Endometrial microvascular endothelial cells (primary cell): ENCODE data around the gene FADS6. TPM values are rescaled to one million over a fixed set of nuclear protein-coding genes. Genes with fewer than 3 reads are reported as not detected.
"Not testable (repeated sequence)": the region's sequence is repeated elsewhere in the genome, so short reads cannot be mapped to it uniquely, and the experiment has no call there.

Experiments used
- in situ Hi-C: cut with HindIII; loops from 2 replicates; pipeline ENCODE4 v1.10.0; 2017; ENCODE audit warnings: low sequenced_read_pairs, low pct_unique_long_range_greater_than_20kb; ENCODE audit errors: inconsistent ontology term
- total RNA-seq: library from RNA; depleted of rRNA; stranded (reverse); fragments of >200 nt; gene quantifications from one replicate; pipeline ENCODE4 v1.2.3, GENCODE V29; 2015; ENCODE audit errors: inconsistent ontology term

FADS6 gene
- total RNA-seq, 1 donor from 2014 or later = not detected

DNA sequence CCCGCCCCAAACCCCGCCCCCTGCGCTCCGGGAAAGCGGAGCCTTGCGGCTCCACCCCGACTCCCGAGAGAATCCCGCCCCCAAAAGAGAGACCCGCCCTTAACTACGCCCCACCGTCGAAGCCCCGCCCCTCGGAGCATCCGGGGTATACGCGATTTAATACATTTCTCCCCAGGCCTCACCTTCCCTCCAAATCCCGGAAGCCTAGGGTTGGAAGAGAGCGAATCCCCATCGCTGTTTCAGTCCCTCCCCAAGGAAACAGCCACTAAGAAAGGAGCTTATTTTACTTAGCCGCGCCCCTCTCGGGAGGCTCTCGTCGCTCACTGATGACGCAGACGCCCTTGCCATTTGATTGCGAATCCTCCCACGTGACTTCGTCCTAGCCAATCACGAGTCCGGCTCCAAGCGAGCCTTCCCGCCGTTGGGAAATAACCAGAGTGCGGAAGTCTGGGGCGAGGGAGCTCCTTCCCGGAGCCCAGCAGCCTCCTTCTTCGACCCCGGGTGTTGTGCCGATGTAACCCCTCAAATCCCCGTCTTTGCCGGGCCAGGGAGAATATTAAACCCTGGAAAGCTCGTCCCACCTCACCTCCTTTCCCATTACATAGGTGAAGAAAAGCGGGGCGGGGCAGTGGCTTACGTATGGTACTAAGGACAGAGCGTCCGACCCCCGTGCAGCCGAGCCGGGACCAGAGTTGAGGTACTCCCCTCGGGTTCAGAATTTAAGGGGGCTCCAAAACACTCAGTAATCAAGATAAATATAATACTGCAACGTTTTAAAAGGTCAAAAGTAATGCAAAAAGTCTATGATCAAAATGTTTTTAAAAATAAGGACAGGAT is 20.2 kb downstream of the FADS6 start:
- in situ Hi-C loops = no loop called here

DNA sequence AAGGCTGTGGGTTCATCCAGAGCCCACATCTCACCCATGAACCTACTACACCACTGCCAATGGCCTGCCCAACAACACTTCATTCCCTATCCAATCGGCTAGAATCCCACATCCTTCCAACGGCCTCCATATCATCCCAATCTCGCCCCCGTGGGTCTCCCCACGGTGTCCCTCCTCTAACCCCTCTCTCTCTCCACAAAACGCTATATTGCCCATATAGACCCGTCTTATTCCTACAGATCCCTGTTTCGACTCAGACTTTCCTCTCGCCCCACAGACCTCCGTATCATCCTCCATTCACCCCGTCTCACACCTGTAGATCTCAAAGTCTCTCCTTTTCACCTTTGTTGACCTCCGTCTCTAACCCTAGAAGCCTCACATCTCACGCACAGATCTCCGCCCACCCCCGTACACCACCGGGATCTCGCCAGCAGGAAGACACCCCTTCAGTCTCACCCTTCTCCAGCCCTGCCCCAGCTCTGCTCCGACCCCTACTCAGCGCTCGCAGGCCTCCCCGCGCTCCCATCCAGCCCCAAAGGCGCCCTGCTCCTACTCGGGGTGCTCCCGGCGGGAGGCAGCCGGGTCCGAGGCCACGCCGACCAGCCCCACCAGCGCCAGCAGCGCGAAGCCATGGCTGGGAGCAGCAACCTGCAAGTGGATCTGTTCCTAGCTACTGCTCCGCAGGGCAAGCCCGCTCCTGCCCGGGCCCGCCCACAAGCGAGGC is 21.0 kb downstream of the FADS6 start, which contains the start of gene FDXR:
FDXR (minus strand) TSS at position 682 of the 724 bp plus-strand sequence; CDS start at position 632, 50 bp downstream.
- in situ Hi-C loops = no loop called here

DNA sequence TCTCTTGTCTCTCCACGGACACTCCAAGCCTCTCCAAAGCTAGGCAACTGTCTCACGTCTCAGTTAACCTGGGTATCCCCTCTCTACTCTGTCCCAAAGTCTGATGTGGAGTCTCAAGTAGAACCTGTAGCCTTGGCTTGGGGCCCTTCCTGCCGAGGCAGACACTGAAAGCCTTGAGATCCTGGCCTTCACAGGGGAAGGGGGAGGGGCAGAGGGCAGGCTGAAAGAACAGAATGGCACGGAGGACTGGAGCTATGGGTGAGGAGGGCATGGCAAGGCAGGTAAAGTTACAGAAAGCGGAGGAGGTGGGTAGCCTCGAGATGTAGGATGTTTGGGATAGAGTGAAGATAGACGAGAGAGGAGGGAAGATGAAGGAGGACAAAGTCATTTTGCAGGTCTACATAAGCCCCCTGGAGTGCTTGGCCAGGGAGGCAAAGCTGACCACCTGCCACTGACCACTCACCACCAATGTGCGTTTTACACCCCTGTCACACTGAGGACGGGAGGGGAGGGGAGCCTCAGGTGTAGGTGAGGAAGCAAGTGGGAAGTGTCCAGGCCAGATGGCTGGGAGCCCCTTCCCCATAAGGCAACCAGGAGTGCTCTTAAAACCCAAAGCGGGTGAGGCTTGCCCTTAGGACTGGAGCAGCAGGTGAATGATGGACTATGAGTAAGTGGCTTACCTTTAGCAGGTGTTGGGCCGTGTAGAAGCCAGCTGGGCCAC is 21.9 kb downstream of the FADS6 start:
- in situ Hi-C loops = no loop called here

DNA sequence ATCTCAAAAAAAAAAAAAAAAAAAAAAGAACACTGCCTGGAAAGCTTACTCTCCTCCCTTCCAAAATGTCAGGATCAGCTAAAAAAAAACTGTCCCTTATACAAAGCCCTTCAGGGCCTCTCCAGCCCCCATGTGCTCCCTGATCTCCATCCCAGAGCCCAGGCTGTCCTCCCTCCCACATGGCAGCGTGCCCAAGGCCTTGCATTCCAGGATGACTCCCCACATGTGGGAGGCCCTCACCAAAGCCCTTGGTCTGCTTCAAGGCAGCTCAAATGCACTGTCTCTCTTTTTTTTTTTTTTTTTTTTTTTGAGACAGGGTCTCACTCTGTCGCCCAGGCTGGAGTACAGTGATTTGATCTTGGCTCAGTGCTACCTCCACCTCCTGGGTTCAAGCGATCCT is 22.9 kb downstream of the FADS6 start:
- in situ Hi-C loops = no loop called here

DNA sequence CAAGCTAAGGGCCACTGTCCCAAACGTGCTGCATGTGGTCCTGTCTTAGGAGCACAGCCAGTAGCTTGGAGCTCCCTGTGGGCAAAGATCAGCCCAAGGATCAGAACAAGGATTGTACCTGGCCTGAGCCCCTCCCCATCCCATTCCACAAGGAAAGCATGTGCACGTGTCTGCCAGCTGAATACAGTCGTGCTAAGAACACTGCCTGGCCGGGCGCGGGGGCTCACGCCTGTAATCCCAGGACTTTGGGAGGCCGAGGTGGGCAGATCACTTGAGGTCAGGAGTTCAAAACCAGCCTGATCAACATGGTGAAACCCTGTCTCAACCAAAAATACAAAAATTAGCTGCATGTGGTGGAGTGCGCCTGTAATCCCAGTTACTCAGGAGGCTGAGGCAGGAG is 23.4 kb downstream of the FADS6 start:
- in situ Hi-C loops = not testable (repeated sequence)

DNA sequence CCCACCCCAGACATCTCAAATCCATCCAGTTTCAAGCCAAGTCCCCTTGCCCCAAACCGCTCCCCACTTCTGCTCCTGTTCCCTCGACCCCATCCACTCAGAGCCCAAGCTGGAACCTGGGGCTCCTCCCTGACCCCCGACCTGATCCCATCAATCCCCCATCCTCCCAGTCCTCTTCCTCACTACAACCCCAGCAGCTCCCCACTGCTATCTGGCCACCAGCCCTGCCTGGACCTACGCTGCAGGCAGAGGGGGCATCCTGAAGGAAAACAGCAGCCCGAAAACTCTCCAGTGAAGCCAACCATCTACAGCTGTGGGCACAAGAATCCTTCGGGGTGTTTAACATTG is 24.6 kb downstream of the FADS6 start:
- in situ Hi-C loops = loop anchor here (10.0 kb wide), 1 partner anchor 84 kb away; no protein-coding TSS in a partner anchor

DNA sequence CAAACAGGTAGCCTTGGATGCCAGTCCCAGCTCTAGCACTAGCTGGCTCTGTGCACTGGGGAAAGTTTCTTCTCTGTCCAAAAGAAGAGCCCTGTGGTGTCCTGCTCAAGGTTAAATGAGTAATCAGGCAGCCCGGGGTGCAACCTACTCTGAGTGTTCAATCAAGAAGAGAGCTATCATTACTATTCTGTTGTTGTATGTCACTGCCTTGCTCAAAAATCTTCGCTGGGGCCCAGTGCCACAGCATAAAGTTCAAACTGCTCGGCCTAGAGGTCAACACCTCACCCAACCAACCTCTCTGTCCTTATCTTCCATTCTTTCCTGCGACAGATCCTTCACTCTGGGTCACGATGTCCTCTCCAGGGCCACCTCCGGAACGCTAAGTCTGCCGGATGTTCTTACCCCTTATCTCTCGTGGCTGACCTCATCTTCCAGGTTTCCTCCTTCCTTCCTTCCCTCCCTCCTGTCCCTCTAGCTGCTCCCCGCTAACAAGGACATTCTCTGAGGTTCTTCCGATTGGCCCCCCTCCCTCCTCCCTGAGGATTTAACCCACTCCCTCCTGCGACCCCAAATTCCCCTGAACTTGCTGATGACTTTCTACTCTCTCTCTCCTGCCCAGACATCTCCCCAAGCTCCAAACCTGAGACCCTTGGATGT is 25.1 kb downstream of the FADS6 start:
- in situ Hi-C loops = loop anchor here (10.0 kb wide), 1 partner anchor 84 kb away; no protein-coding TSS in a partner anchor

DNA sequence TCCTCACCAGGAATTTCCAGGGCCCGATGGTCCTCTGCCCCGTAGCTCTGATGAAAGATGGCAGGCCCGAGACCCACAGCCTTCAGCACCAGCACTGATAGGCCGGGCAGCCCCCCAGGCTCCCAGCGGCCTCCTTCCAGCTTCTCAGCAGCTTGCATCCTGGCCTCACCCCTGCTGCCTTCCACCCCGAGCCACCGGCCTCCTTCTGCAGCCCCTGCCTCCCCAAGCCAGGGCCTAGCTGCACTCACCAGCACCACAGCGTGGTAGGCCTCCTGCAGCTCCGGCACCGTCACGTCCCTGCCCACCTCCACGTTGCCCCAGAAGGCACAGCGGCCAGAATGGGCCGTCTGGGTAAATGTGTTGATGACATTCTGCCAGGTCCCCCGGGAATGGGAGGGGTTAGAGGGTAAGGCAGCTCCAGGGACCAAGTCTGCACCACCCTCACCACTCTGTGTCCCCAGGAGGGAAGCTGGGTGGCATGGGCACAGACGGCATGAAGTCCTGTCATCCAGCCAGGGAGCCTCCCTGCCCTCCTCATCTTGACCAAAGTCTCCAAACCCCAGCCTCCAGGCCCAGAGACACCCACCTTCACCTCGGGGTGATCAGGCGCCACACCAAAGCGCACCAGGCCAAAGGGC is 27.1 kb downstream of the FADS6 start:
- in situ Hi-C loops = loop anchor here (10.0 kb wide), 1 partner anchor 82 kb away; no protein-coding TSS in a partner anchor

DNA sequence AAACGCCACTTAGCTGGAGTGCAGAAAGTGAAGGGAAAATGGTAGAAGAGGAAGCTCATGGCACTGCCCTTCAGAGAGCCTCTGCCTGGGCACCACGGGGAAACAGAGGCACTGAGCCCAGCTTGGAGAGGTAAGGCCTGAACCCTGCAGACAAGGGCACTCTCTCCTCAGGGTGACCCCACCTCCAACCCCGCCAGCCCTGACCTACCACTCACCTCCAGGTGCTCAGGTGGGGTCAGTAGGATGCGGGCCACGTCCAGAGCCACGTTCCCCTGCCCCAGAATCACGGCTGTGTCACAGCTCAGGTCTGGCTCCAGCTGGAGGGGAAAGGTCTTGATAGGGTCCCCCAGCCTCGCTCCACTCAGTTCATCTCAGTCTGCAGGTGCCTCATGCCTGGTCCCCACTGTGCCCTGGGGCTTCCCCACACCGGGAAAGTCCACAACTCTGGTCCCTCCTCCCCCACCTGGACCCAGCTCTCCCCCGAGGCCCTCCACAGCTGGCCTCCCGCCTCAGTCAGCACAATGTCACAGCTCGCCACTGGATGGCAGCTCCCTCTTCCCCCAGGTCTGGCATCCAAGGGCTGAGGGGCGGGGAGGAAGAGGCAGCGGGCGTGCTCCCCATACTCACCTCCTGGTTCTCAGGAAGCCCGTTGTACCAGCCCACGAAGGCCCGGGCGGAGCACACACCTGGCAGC is 27.8 kb downstream of the FADS6 start:
- in situ Hi-C loops = loop anchor here (10.0 kb wide), 1 partner anchor 81 kb away; no protein-coding TSS in a partner anchor

DNA sequence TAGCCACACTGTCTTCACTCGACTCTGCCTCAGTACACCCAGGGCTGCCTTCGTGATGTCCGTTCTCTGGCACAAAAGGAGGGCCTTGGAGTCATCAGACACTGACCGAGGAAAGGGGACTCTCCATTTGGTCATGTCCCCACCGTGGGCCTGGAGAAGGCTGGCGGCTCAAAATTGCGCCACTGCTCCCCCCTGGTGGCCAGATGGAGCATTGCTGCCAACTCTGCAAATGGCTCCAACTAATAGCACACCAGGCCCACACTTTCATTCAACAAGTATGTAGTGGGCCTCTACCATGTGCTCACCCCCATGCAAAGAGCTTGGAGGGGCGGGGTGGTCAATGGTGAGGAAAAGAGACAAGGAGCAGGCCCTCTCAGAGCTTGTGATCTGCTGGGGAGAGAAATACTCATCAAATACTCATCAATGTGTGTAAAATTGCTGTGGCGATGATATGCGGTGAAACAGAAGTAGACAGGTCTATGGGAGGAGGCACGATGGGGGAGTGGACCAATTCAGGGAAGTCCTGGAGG is 28.5 kb downstream of the FADS6 start:
- in situ Hi-C loops = loop anchor here (10.0 kb wide), 1 partner anchor 80 kb away; no protein-coding TSS in a partner anchor

DNA sequence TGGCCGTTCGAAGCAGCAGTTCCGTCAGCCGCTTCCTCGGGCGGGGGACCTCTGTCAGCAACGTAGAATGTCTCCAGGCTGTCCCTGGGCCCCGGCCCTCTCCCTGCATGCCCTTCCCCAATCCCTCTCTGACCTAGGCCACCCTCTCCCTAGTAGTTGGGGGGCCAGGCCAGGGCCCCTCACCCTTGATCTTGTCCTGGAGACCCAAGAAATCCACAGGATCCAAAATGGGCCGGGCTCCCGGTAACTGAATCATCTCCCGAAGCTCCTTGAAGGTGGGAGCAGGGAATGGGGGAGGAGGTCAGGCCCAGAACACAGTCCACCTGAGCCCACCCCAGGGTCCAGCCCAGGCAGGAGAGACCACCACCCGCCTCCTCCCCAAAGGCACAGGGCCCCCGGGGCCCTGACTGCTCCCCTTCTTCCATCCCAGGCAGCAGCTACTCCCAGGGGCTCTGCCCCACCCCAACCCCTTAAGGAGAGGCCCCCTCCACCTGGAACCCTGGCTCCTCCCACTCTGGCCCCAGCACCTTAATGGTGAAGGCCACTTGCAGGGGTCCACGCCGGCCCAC is 29.1 kb downstream of the FADS6 start:
- in situ Hi-C loops = loop anchor here (10.0 kb wide), 1 partner anchor 80 kb away; no protein-coding TSS in a partner anchor

DNA sequence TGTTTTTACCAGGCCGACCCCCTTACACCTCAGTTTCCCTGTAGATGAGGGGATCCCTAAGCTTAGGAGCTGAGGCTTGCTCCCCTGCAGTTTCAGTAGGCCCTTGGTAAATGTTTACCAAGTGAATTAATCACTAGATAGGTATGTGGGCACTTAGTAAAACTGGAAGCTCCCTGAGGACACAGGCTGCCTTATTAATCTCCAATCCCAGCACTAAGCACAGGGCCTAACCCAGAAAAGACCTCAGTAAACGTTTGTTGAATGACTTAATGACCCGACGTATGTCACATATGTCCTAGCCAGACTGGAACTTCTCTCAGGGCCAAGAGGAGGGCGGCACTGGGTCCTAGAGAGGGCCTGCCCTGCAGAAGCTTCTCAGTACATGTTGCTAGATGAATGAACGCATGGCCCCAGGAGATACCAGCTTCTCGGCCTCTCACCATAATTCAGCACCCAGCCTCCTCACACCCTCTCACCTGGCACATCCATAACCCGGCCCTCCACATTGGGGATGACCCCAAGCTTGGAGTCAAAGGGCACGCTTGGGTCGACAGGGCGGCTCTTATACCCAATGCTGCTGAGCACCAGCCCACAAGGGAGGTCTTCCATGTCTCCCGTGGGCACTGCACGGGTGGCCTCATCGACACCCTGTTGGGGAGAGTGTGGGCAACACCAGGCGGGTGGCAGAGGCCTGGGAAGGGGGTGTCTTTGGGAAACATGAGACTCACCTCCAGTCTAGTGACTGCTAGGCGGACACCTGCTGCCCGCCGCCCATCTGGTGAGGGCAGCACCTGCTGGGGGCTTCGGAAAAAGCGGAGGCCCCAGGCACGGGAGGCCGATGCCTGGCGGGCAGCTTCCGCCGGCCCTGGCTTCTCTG is 29.8 kb downstream of the FADS6 start:
- in situ Hi-C loops = loop anchor here (10.0 kb wide), 1 partner anchor 79 kb away; no protein-coding TSS in a partner anchor

DNA sequence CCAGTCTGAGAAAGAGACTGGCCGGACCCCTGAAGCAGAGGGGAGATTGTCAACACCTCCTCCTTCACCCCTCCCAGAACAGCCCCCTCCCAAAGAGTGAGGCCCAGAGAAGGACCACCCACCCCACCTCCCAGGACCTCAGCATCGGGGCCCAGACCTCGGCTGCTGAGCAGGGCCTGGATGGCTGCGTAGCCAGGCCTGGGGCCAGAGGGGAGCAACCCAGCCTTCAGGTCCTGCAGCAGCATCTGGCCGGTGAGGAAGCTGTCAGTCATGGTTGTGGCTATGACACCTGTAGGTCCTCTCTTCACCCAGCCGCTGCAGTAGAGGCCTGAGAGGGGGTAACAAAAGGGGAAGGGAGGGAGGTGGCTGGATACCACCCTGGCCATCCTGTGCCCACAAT is 30.5 kb downstream of the FADS6 start:
- in situ Hi-C loops = loop anchor here (10.0 kb wide), 1 partner anchor 78 kb away; no protein-coding TSS in a partner anchor

DNA sequence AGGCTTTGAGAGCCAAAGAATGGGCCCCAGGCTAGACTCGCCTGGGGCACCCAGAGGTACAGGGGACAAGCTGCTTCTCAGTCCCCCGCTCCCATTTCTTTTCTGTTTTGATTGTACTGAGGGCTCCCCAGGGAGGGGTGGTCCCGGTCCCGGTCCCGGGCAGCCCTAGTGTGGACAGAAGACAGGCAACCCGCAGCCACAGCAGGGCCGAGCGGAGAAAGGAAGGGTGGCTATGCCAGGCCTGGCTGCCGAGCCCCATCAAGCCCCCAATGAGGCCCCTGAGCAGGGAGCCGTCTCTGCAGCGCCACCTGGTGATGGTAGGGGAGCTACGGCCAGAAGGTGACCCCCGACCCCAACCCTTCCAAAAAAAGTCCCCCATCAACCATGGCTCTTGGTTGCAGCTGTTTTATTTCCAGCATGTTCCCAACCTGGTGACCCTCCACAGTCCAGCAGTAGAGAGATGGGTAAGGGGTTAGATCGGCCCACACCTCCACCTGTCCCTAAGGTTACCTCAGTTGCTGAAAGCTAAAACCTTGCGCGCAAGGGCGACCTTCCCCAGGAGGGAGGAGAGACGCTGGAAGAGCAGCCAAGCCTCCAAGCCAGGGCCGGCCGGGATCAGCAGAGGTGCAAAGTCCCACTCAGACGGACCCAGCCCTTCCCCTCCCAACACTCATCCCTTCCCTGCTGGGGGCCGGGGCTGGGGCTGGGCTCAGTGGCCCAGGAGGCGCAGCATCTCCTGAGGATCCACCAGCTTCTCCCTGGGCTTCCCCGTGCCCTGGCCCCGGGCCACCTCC is 31.1 kb downstream of the FADS6 start:
- in situ Hi-C loops = loop anchor here (10.0 kb wide), 1 partner anchor 78 kb away; no protein-coding TSS in a partner anchor

DNA sequence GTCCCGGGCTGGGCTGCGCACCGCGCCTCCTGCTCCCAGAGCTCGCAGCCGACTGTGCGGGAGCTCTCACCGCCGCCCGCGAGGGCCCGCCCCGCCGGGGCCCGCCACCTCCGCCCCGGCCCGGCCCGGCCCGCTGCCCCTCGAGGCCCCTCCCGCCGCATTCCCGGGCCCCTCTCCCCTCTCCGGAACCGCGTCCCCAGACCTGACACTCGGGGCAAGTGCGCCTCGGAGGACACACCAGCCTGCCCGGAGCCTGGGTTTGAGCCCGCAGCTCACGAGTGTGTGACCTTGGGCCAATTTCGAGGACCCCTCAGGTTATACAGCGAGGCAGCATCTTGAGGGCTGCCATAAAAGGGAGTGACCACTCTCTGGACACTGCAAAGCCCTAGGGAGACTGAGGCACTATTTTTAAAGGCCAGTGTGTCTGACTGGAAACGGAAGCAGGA is 31.7 kb downstream of the FADS6 start:
- in situ Hi-C loops = loop anchor here (10.0 kb wide), 1 partner anchor 77 kb away; no protein-coding TSS in a partner anchor
